Spleen (tissue), 7 donors: ENCODE results near the gene MYL9.

Source experiments
- CTCF ChIP-seq, 11 experiments: fragments of 200-600 bp in 7 of 11; fragments of 450-650 bp in 4 of 11; sonication (generic) in 4 of 11; IDR thresholded peaks in 8 of 11; conservative IDR thresholded peaks in 3 of 11; 1 replicate in 7 of 11; 2 replicates in 4 of 11; pipeline versions ENCODE4 v1.4.0 to v1.8.0; 2016 to 2021; ENCODE audit warnings: antibody characterized with exemption in 11 of 11, inconsistent platforms in 4 of 11, mild to moderate bottlenecking in 1 of 11
- POLR2A ChIP-seq, 3 donors: fragments of 450-650 bp; IDR thresholded peaks; one replicate each; pipeline ENCODE4 v1.5.1; 2017; ENCODE audit warnings: antibody characterized with exemption in 3 of 3, mild to moderate bottlenecking in 1 of 3
- POLR2AphosphoS5 ChIP-seq, 3 donors: sonication (generic); formaldehyde crosslinking; IDR thresholded peaks; one replicate each; pipeline ENCODE4 v1.5.1; 2017; ENCODE audit warnings: antibody characterized with exemption in 3 of 3
- donor health status: DM: no; HTN: no; CAD: no; lungs with moderate emphysema.
- donor health status: DM: no; HTN: no; CAD: no.
- donor health status: DM: no; HTN: no; CAD: no.

DNA sequence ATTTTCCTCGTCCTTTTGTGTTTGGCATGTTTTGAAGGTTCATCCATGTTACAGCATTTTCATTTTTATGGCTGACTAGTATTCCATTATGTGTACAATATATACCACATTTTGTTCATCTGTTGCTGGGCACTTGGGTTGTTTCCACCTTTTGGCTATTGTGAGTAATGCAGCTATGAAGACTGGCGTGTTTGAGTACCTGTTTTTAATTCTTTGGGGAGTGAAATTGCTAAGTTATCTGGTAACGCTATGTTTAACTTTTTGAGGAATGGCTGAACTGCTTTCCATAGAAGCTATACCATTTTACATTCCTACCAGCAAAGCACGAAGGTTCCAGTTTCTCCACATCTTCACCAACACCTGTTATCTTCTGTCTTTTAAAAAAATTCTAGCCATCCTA lies 37.0 kb upstream of the MYL9 start:
- no peak for TF ChIP-seq CTCF (IDR thresholded peaks at IDR 0.05 in 8 of 11, conservative IDR thresholded peaks at IDR 0.05 in 3 of 11)
- no peak for TF ChIP-seq POLR2A (IDR thresholded peaks at IDR 0.05)
- TF ChIP-seq POLR2AphosphoS5 (IDR thresholded peaks at IDR 0.05): no peak
